Measurements from ENCODE around the gene ALKAL2.

ALKAL2 gene

GRCh38 chr2:286774-287392, 1.0 kb downstream of the ALKAL2 start:
- Histone ChIP-seq H3K36me3 (replicated peaks; ENCODE audit: insufficient read depth, low read length) (no peaks in the 10 kb centered on the region), H3F3A (ENCODE audit: insufficient read depth, low read length) (no peaks in the 10 kb centered on the region), H4K20me1 (ENCODE audit: insufficient read depth, low read length) (no peaks in the 10 kb centered on the region), H3K9ac (ENCODE audit: low read length) (no peak overlapping the region), H3K27me3 (replicated peaks; ENCODE audit: insufficient read depth, low read length) (peaks cover 22% of the 10 kb centered on the region), H3K4me1 (ENCODE audit: low read length) (no peaks in the 10 kb centered on the region), H3K9me3 (replicated peaks; ENCODE audit: insufficient read depth, low read length) (no peaks in the 10 kb centered on the region), H3K9me2 (replicated peaks; ENCODE audit: insufficient read depth, low read length) (no peaks in the 10 kb centered on the region), H3K27ac (ENCODE audit: low read length) (no peak overlapping the region), H2AFZ (ENCODE audit: low read length) (no peak overlapping the region), H3K79me2 (ENCODE audit: low read length) (no peaks in the 10 kb centered on the region), H3K4me2 (ENCODE audit: low read depth, low read length) (no peak overlapping the region), H3K4me3 (ENCODE audit: low read length) (no peak overlapping the region)
- no peak for DNase-seq
- TF ChIP-seq EZH2phosphoT487 (IDR thresholded peaks at IDR 0.05; ENCODE audit: low read length) (no peak), CTCF (IDR thresholded peaks at IDR 0.05; ENCODE audit: low read length) (no peak), EZH2 (optimal IDR thresholded peaks at IDR 0.05; ENCODE audit: low read depth, low read length) (no peak)

GRCh38 chr2:286035-286434, 1.9 kb downstream of the ALKAL2 start:
- Histone ChIP-seq H3K79me2 (ENCODE audit: low read length) (no peaks in the 10 kb centered on the region), H3K4me3 (ENCODE audit: low read length) (no peak overlapping the region)

GRCh38 chr2:285531-285930, 2.4 kb downstream of the ALKAL2 start:
- no peaks in the 10 kb centered on the region for H4K20me1 ChIP-seq (ENCODE audit: insufficient read depth, low read length)
- H3K36me3 ChIP-seq (replicated peaks; ENCODE audit: insufficient read depth, low read length): no peaks in the 10 kb centered on the region
- no peaks in the 10 kb centered on the region for H3K79me2 ChIP-seq (ENCODE audit: low read length)
- no peak overlapping the region for H3K9ac ChIP-seq (ENCODE audit: low read length)
- H2AFZ ChIP-seq (ENCODE audit: low read length): no peak overlapping the region
- H3K4me3 ChIP-seq (ENCODE audit: low read length): no peak overlapping the region
- no peaks in the 10 kb centered on the region for H3K4me1 ChIP-seq (ENCODE audit: low read length)
- H3K27ac ChIP-seq (ENCODE audit: low read length): no peak overlapping the region
- DNase-seq: no peak
- H3K9me2 ChIP-seq (replicated peaks; ENCODE audit: insufficient read depth, low read length): no peaks in the 10 kb centered on the region
- TF ChIP-seq EZH2 (optimal IDR thresholded peaks at IDR 0.05; ENCODE audit: low read depth, low read length): no peak
- TF ChIP-seq CTCF (IDR thresholded peaks at IDR 0.05; ENCODE audit: low read length): no peak
- TF ChIP-seq EZH2phosphoT487 (IDR thresholded peaks at IDR 0.05; ENCODE audit: low read length): no peak
- H3K4me2 ChIP-seq (ENCODE audit: low read depth, low read length): no peak overlapping the region
- H3K27me3 ChIP-seq (replicated peaks; ENCODE audit: insufficient read depth, low read length): peaks cover 16% of the 10 kb centered on the region
- H3K9me3 ChIP-seq (replicated peaks; ENCODE audit: insufficient read depth, low read length): no peaks in the 10 kb centered on the region
- no peaks in the 10 kb centered on the region for H3F3A ChIP-seq (ENCODE audit: insufficient read depth, low read length)

More at GRCh38 chr2:286035-286434, 1.9 kb downstream of the ALKAL2 start:
- no peak for DNase-seq
- Histone ChIP-seq H3K9me2 (replicated peaks; ENCODE audit: insufficient read depth, low read length) (no peaks in the 10 kb centered on the region), H3K27me3 (replicated peaks; ENCODE audit: insufficient read depth, low read length) (peaks cover 17% of the 10 kb centered on the region), H2AFZ (ENCODE audit: low read length) (no peak overlapping the region), H3K27ac (ENCODE audit: low read length) (no peak overlapping the region), H3K36me3 (replicated peaks; ENCODE audit: insufficient read depth, low read length) (no peaks in the 10 kb centered on the region), H4K20me1 (ENCODE audit: insufficient read depth, low read length) (no peaks in the 10 kb centered on the region), H3K4me2 (ENCODE audit: low read depth, low read length) (no peak overlapping the region), H3K9ac (ENCODE audit: low read length) (no peak overlapping the region), H3K4me1 (ENCODE audit: low read length) (no peaks in the 10 kb centered on the region), H3F3A (ENCODE audit: insufficient read depth, low read length) (no peaks in the 10 kb centered on the region), H3K9me3 (replicated peaks; ENCODE audit: insufficient read depth, low read length) (no peaks in the 10 kb centered on the region)
- no peak for TF ChIP-seq EZH2 (optimal IDR thresholded peaks at IDR 0.05; ENCODE audit: low read depth, low read length)
- no peak for TF ChIP-seq CTCF (IDR thresholded peaks at IDR 0.05; ENCODE audit: low read length)
- no peak for TF ChIP-seq EZH2phosphoT487 (IDR thresholded peaks at IDR 0.05; ENCODE audit: low read length)
